OCI-LY7 (cell line): Measurements from ENCODE around the gene DFFB. TPM values are rescaled to one million over a fixed set of nuclear protein-coding genes. Genes with fewer than 3 reads are reported as not detected.

Experiments used
- BruUV-seq: library from RNA; stranded (reverse); fragments of 400-500 nt; replicated peaks from 2 replicates; lab custom pipeline; 2021; lab: Mats Ljungman, UMichigan
- CTCF ChIA-PET: fragments of 300-600 bp; sonication (Branson Sonifier 250); formaldehyde crosslinking; loops from one replicate; lab custom pipeline; 2022; ENCODE audit warnings: antibody characterized with exemption; ENCODE audit not compliant: unreplicated experiment; lab: Charles Lee
- POLR2A ChIA-PET: fragments of 300-600 bp; sonication (Branson Sonifier 250); formaldehyde crosslinking; loops from one replicate; lab custom pipeline; 2022; ENCODE audit warnings: antibody characterized with exemption; lab: Charles Lee
- DNase-seq: peaks from one replicate; pipeline ENCODE4 v3.0.0-alpha.2; 2015; ENCODE audit warnings: low spot score
- H2AFZ ChIP-seq: fragments of 200-600 bp; sonication (generic), shearing (Covaris generic); 2 replicates; pipeline ENCODE4 v1.6.1; 2014; ENCODE audit warnings: mild to moderate bottlenecking, antibody characterized with exemption, low read length, moderate library complexity
- H3K27ac ChIP-seq: fragments of 200-600 bp; sonication (generic); 2 replicates; pipeline ENCODE4 v1.5.1; 2014; ENCODE audit warnings: mixed run types, low read depth, mild to moderate bottlenecking, moderate library complexity, low read length, inconsistent platforms; ENCODE audit not compliant: poor library complexity, severe bottlenecking
- H3K36me3 ChIP-seq: fragments of 200-600 bp; sonication (generic); 2 replicates; pipeline ENCODE4 v1.6.1; 2014; ENCODE audit warnings: mild to moderate bottlenecking, antibody characterized with exemption, low read length, moderate library complexity, mixed read lengths; ENCODE audit not compliant: insufficient read depth
- H3K4me1 ChIP-seq: fragments of 200-600 bp; sonication (generic); 2 replicates; pipeline ENCODE4 v1.5.1; 2014; ENCODE audit warnings: mild to moderate bottlenecking, low read length; ENCODE audit not compliant: insufficient read depth, poor library complexity, severe bottlenecking
- H3K4me2 ChIP-seq: fragments of 200-600 bp; sonication (generic); 2 replicates; pipeline ENCODE4 v1.6.1; 2014; ENCODE audit warnings: mild to moderate bottlenecking, low read length
- H3K4me3 ChIP-seq: fragments of 200-600 bp; sonication (generic); 2 replicates; pipeline ENCODE4 v1.5.1; 2014; ENCODE audit warnings: mild to moderate bottlenecking, low read depth, low read length; ENCODE audit not compliant: poor library complexity, severe bottlenecking
- H3K79me2 ChIP-seq: fragments of 200-600 bp; sonication (generic); 2 replicates; pipeline ENCODE4 v1.6.1; 2016; ENCODE audit warnings: low read depth, mild to moderate bottlenecking, low read length, moderate library complexity, mixed read lengths; ENCODE audit not compliant: insufficient read depth
- H3K9me2 ChIP-seq: fragments of 200-600 bp; sonication (generic); 2 replicates; pipeline ENCODE4 v1.6.1; 2016; ENCODE audit warnings: mild to moderate bottlenecking, low read length, mixed read lengths; ENCODE audit not compliant: insufficient read depth
- H3K9me3 ChIP-seq: fragments of 200-600 bp; sonication (generic); 2 replicates; pipeline ENCODE4 v1.6.1; 2014; ENCODE audit warnings: mild to moderate bottlenecking, mixed run types, low read length, mixed read lengths
- H4K20me1 ChIP-seq: fragments of 200-600 bp; sonication (generic); 2 replicates; pipeline ENCODE4 v1.6.1; 2014; ENCODE audit warnings: mild to moderate bottlenecking, antibody characterized with exemption, low read length, moderate library complexity, mixed read lengths; ENCODE audit not compliant: insufficient read depth
- EZH2phosphoT487 ChIP-seq: fragments of 200-600 bp; sonication (generic); IDR thresholded peaks from 2 replicates; pipeline ENCODE4 v1.6.1; 2018; ENCODE audit warnings: low read depth, borderline replicate concordance, mild to moderate bottlenecking, mixed run types, antibody characterized with exemption, low read length, moderate library complexity, mixed read lengths
- intact Hi-C: fragments of 100-400 bp; cut with micrococcal nuclease; formaldehyde crosslinking; loops from one replicate; pipeline ENCODE4 v1.10.0; 2022; ENCODE audit not compliant: unreplicated experiment
- total RNA-seq, 2 experiments: library from RNA; depleted of rRNA in 1 of 2; stranded (reverse); fragments of >200 nt in 1 of 2; shearing (Covaris generic) in 1 of 2; gene quantifications; 2 replicates each; pipeline ENCODE4 v1.2.3, GENCODE V29; 2014 to 2022
- TF ChIP-seq, protein P1 (sequence below): fragments of 200-600 bp; sonication (generic); conservative IDR thresholded peaks from 2 replicates; pipeline ENCODE4 v1.5.1; 2014; ENCODE audit warnings: mild to moderate bottlenecking, antibody characterized with exemption, low read length, moderate library complexity, mixed read lengths

The DFFB gene
- total RNA-seq, 2 experiments from 2014 or later: 15.2 to 17.9 TPM

DNA sequence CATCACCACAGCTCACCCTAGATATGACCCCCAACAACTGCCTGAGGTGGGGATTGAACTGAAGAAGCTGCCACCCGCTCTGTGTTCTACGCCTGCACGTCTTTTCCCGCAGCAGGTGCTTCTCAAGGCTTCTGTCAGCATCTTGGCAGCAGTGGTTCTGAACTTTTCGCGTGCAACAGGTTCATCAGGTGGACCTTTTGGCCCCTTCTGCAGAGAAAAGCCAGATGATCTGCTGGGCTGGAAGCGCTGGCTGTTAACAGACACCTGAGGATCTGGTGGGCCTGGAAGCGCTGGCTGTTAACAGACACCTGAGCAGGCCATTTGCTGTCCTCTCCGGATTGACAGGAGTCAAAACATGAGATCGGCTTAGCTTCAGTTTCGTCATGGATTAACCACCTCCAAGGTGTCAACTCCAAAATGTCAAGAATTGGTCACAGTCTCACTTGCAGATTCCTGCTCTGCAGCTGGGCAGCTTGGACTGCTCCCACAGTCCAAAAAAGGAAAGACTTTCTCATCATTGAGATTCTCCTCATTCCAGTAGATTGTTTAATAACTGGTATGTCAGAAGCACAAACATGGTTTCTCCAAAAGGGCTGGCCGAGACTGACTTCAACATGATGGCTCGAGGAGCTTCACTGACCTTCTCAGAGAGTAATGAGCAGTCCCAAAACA is 38.1 kb downstream of the DFFB start:
- no TSS peak for BruUV-seq
- no peaks in the 10 kb centered on the region for H3K9me2 ChIP-seq
- CTCF ChIA-PET: no interaction called here

DNA sequence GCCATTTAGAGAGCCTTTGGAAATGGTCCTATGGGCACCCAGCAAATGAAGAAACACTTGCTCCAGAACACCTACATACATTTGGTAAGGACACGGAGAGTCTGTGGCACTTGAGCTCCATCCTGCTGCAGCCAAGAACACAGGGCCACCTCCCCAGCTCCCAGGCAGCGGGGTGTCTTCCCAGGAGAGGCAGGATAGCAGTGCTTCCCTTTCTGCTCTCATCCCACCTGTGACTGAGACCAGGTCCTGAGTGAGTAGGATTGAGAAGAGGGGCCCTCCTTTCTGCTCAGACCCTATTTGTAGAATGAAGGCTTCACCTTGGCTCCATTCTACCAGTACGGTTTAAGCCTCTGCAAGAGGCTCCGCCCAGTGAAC is 38.7 kb downstream of the DFFB start:
- no peak for DNase-seq
- no peaks in the 10 kb centered on the region for H4K20me1 ChIP-seq
- POLR2A ChIA-PET: no interaction called here
- no peak for TF ChIP-seq EZH2phosphoT487
- TF ChIP-seq, protein P1, sequence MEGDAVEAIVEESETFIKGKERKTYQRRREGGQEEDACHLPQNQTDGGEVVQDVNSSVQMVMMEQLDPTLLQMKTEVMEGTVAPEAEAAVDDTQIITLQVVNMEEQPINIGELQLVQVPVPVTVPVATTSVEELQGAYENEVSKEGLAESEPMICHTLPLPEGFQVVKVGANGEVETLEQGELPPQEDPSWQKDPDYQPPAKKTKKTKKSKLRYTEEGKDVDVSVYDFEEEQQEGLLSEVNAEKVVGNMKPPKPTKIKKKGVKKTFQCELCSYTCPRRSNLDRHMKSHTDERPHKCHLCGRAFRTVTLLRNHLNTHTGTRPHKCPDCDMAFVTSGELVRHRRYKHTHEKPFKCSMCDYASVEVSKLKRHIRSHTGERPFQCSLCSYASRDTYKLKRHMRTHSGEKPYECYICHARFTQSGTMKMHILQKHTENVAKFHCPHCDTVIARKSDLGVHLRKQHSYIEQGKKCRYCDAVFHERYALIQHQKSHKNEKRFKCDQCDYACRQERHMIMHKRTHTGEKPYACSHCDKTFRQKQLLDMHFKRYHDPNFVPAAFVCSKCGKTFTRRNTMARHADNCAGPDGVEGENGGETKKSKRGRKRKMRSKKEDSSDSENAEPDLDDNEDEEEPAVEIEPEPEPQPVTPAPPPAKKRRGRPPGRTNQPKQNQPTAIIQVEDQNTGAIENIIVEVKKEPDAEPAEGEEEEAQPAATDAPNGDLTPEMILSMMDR: no peak
- no peak overlapping the region for H3K4me3 ChIP-seq
- peaks cover 74% of the 10 kb centered on the region for H3K79me2 ChIP-seq
- no peak overlapping the region for H3K4me2 ChIP-seq
- H2AFZ ChIP-seq: no peak overlapping the region
- intact Hi-C loops: no loop called here
- CTCF ChIA-PET: no interaction called here
- H3K9me3 ChIP-seq: peaks cover 24% of the 10 kb centered on the region; the same call in 1 of the 2 replicates
- no peaks in the 10 kb centered on the region for H3K9me2 ChIP-seq
- H3K4me1 ChIP-seq: peaks cover 24% of the 10 kb centered on the region
- no TSS peak for BruUV-seq
- H3K36me3 ChIP-seq: peaks cover 68% of the 10 kb centered on the region
- no peak overlapping the region for H3K27ac ChIP-seq

More for the DNA sequence above, 38.1 kb downstream of the DFFB start:
- TF ChIP-seq, protein P1: no peak
- TF ChIP-seq EZH2phosphoT487: no peak
- DNase-seq: no peak
- intact Hi-C loops: no loop called here
- H3K27ac ChIP-seq: no peak overlapping the region
- H4K20me1 ChIP-seq: no peaks in the 10 kb centered on the region
- peaks cover 24% of the 10 kb centered on the region; the same call in 1 of the 2 replicates for H3K9me3 ChIP-seq
- H3K36me3 ChIP-seq: peaks cover 73% of the 10 kb centered on the region
- H3K4me2 ChIP-seq: no peak overlapping the region
- peaks cover 74% of the 10 kb centered on the region for H3K79me2 ChIP-seq
- POLR2A ChIA-PET: interaction anchor here (0.8 kb wide), 1 partner anchor 9 kb away, joined by 3 read pairs; no protein-coding TSS in a partner anchor
- peaks cover 24% of the 10 kb centered on the region for H3K4me1 ChIP-seq
- H3K4me3 ChIP-seq: no peak overlapping the region
- no peak overlapping the region for H2AFZ ChIP-seq

DNA sequence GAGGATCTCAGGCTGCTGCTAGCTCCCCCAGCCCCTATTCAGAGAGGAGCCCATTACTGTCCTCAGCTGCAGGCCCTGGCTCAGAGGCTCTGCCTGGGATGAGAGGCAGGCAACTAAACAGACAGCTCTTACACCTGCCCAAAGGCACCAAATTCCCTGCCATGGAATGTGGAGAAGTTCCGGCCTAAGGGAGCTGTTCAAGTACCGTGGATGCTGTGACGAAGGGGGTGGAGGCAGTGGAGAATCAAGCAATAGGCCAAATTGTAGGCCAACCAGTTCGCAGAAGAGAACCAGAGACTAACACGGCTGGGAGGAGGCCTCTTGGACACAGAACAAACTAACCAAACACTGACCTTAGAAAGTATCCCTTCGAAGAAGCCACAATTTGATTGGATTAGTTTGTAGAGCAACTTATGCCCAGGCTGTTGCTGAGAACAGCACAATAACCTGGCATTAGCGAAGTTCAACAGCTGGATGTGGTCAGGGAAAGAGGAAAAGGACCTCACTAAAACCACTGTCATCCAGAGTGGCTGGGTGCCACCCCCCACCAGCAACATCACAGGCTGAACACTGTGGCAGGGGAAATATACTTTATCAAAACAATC is 39.2 kb downstream of the DFFB start:
- DNase-seq: no peak
- POLR2A ChIA-PET: no interaction called here
- H3K9me3 ChIP-seq: peaks cover 24% of the 10 kb centered on the region; the same call in 1 of the 2 replicates
- intact Hi-C loops: no loop called here
- no peak overlapping the region for H3K4me2 ChIP-seq
- no TSS peak for BruUV-seq
- CTCF ChIA-PET: no interaction called here
- H3K79me2 ChIP-seq: peaks cover 74% of the 10 kb centered on the region
- H3K4me3 ChIP-seq: no peak overlapping the region
- H4K20me1 ChIP-seq: no peaks in the 10 kb centered on the region
- no peak overlapping the region for H3K27ac ChIP-seq
- no peak overlapping the region for H2AFZ ChIP-seq
- peaks cover 63% of the 10 kb centered on the region for H3K36me3 ChIP-seq
- H3K4me1 ChIP-seq: peaks cover 27% of the 10 kb centered on the region
- no peaks in the 10 kb centered on the region for H3K9me2 ChIP-seq
- TF ChIP-seq, protein P1: no peak
- no peak for TF ChIP-seq EZH2phosphoT487
